B cell (primary cell): Measurements from ENCODE around the gene CCDC137. TPM values are rescaled to one million over a fixed set of nuclear protein-coding genes. Genes with fewer than 3 reads are reported as not detected.

Source experiments
- ATAC-seq: fragments of 200-7000 bp; cut with Tn5 transposase; one replicate; pipeline ENCODE4 v1.10.0; 2021; ENCODE audit warnings: low read depth, mild to moderate bottlenecking, moderate number of reproducible peaks, moderate library complexity
- CTCF ChIA-PET: fragments of 350-600 bp; sonication (Branson Sonifier 250); formaldehyde crosslinking; loops from one replicate; lab custom pipeline; 2021; ENCODE audit warnings: antibody characterized with exemption, inconsistent platforms; lab: Charles Lee
- POLR2A ChIA-PET: fragments of 350-600 bp; sonication (Branson Sonifier 250); formaldehyde crosslinking; loops from one replicate; lab custom pipeline; 2021; ENCODE audit warnings: antibody characterized with exemption; lab: Charles Lee
- DNase-seq: peaks from one replicate; pipeline ENCODE4 v3.0.0; 2013
- H2AFZ ChIP-seq: 2 replicates; pipeline ENCODE4 v1.6.1; 2012; ENCODE audit warnings: mild to moderate bottlenecking, low read depth, low read length; ENCODE audit not compliant: insufficient read depth, poor library complexity, severe bottlenecking
- H3K27ac ChIP-seq, 2 donors: 1 replicate in 1 of 2; 2 replicates in 1 of 2; pipeline ENCODE4 v1.5.1; 2012 to 2013; ENCODE audit warnings: low read length in 2 of 2, mild to moderate bottlenecking in 2 of 2, moderate library complexity in 1 of 2
- H3K27me3 ChIP-seq, 4 experiments: fragments of 200-600 bp in 1 of 4; sonication (generic) in 1 of 4; replicated peaks in 1 of 4; 1 replicate in 2 of 4; 2 replicates in 2 of 4; pipeline versions ENCODE4 v1.6.1 to v1.7.0; 2013 to 2016; ENCODE audit warnings: low read length in 3 of 4, mild to moderate bottlenecking in 2 of 4, mixed read lengths in 1 of 4, moderate library complexity in 1 of 4; ENCODE audit not compliant: insufficient read depth in 4 of 4, control insufficient read depth in 3 of 4; ENCODE audit errors: control extremely low read depth in 1 of 4
- H3K36me3 ChIP-seq, 2 experiments: replicated peaks in 1 of 2; 1 replicate in 1 of 2; 2 replicates in 1 of 2; pipeline versions ENCODE4 v1.6.1 to v1.7.1; 2013; ENCODE audit warnings: low read length in 1 of 2; ENCODE audit not compliant: insufficient read depth in 2 of 2, control insufficient read depth in 1 of 2; ENCODE audit errors: control extremely low read depth in 1 of 2, extremely low read depth in 1 of 2
- H3K4me1 ChIP-seq, 2 donors: fragments of 200-600 bp in 1 of 2; sonication (generic) in 1 of 2; 1 replicate in 1 of 2; 2 replicates in 1 of 2; pipeline versions ENCODE4 v1.5.1 to v1.6.1; 2013 to 2017; ENCODE audit warnings: low read length in 2 of 2; ENCODE audit not compliant: control insufficient read depth in 2 of 2, insufficient read depth in 2 of 2
- H3K4me2 ChIP-seq: replicated peaks from 2 replicates; pipeline ENCODE3; 2012; ENCODE audit warnings: mild to moderate bottlenecking, low read depth, low read length; ENCODE audit not compliant: poor library complexity, severe bottlenecking
- H3K4me3 ChIP-seq, 5 experiments: fragments of 200-600 bp in 1 of 5; sonication (generic) in 1 of 5; 1 replicate in 3 of 5; 2 replicates in 2 of 5; pipeline versions ENCODE4 v1.5.1 to v1.7.0; 2011 to 2016; ENCODE audit warnings: low read length in 4 of 5, mild to moderate bottlenecking in 4 of 5, low read depth in 2 of 5, control low read depth in 1 of 5, moderate library complexity in 1 of 5; ENCODE audit not compliant: insufficient read depth in 1 of 5; ENCODE audit errors: control extremely low read depth in 1 of 5, extremely low read depth in 1 of 5
- H3K79me2 ChIP-seq: fragments of 200-600 bp; sonication (generic); one replicate; pipeline ENCODE4 v1.6.0; 2016; ENCODE audit warnings: low read length; ENCODE audit not compliant: control insufficient read depth, insufficient read depth
- H3K9ac ChIP-seq: fragments of 200-600 bp; sonication (generic); 2 replicates; pipeline ENCODE4 v1.6.1; 2017; ENCODE audit warnings: mild to moderate bottlenecking, low read length, moderate library complexity
- H3K9me3 ChIP-seq, 3 donors: one replicate each; pipeline versions ENCODE4 v1.6.1 to v1.7.1; 2013; ENCODE audit warnings: low read length in 2 of 3; ENCODE audit not compliant: control insufficient read depth in 2 of 3, insufficient read depth in 1 of 3; ENCODE audit errors: control extremely low read depth in 1 of 3
- H4K20me1 ChIP-seq: 2 replicates; pipeline ENCODE4 v1.6.0; 2012; ENCODE audit warnings: mild to moderate bottlenecking, low read length; ENCODE audit not compliant: insufficient read depth, control insufficient read depth, poor library complexity, severe bottlenecking
- H3K27ac Mint-ChIP-seq: one replicate; pipeline ENCODE4 v1.8.0; 2021; ENCODE audit warnings: mixed read lengths
- H3K27me3 Mint-ChIP-seq: one replicate; pipeline ENCODE4 v1.8.0; 2021; ENCODE audit warnings: mixed read lengths
- H3K4me1 Mint-ChIP-seq: one replicate; pipeline ENCODE4 v1.8.0; 2021; ENCODE audit warnings: mixed read lengths
- H3K4me3 Mint-ChIP-seq: one replicate; pipeline ENCODE4 v1.8.0; 2021; ENCODE audit warnings: mixed read lengths
- H3K9me3 Mint-ChIP-seq: one replicate; pipeline ENCODE4 v1.8.0; 2022; ENCODE audit warnings: mixed read lengths; ENCODE audit not compliant: insufficient read depth
- CTCF ChIP-seq: fragments of 200-600 bp; IDR thresholded peaks from one replicate; pipeline ENCODE4 v1.8.0; 2022; ENCODE audit warnings: antibody characterized with exemption, mild to moderate bottlenecking
- EZH2 ChIP-seq: IDR thresholded peaks from 2 replicates; pipeline ENCODE4 v1.6.1; 2012; ENCODE audit warnings: borderline replicate concordance, low read depth, mild to moderate bottlenecking, moderate library complexity, low read length; ENCODE audit not compliant: insufficient read depth, poor library complexity, severe bottlenecking
- WGBS: methylation state at CpG from one replicate; pipeline ENCODE4 v1.1.5; 2013; ENCODE audit warnings: missing lambda C conversion rate; ENCODE audit not compliant: insufficient coverage; 5-methylcytosine and 5-hydroxymethylcytosine counted together
- intact Hi-C: fragments of 100-400 bp; cut with micrococcal nuclease; formaldehyde crosslinking; loops from one replicate; pipeline ENCODE4 v1.10.0; 2022
- polyA plus RNA-seq: library from polyadenylated mRNA; depleted of rRNA; stranded (reverse); fragments of >200 nt; gene quantifications from 2 replicates; pipeline ENCODE4 v1.2.3, GENCODE V29; 2012
- total RNA-seq, 2 donors: library from RNA; stranded (reverse); fragments of 120-200 nt in 1 of 2; gene quantifications; 1 replicate in 1 of 2; 2 replicates in 1 of 2; pipeline versions ENCODE4 v1.2.3 to v1.2.4, GENCODE V29; 2013 to 2022

The CCDC137 gene
- total and polyA plus RNA-seq, 2 donors (not counting 1 experiment from before 2014, with no cell fraction given) = 18.8 to 36.0 TPM

- ChIA-PET CTCF (interaction anchor here (0.6 kb wide), 1 partner anchor 14 kb away, joined by 3 read pairs; no protein-coding TSS in a partner anchor), POLR2A (no interaction called here)
- Mint-ChIP-seq H3K27ac (no peak overlapping the region), H3K27me3 (no peaks in the 10 kb centered on the region), H3K9me3 (no peaks in the 10 kb centered on the region), H3K4me1 (peaks cover under 1% of the 10 kb centered on the region), H3K4me3 (no peak overlapping the region)
- Histone ChIP-seq H4K20me1 (no peaks in the 10 kb centered on the region), H3K4me2 (no peak overlapping the region), H3K9ac (no peak overlapping the region), H2AFZ (no peak overlapping the region), H3K36me3 (no peaks in the 10 kb centered on the region), H3K9me3 (no peaks in the 10 kb centered on the region), H3K4me1 (peaks cover 5 to 6% of the 10 kb centered on the region in 2 donors), H3K79me2 (peaks cover 8% of the 10 kb centered on the region), H3K27me3 (peaks cover 0 to 2% (median 0%) of the 10 kb centered on the region in 4 experiments), H3K4me3 (no peak overlapping the region), H3K27ac (no peak overlapping the region)
- DNase-seq (no peak), ATAC-seq (no peak)
- intact Hi-C loops = no loop called here
- TF ChIP-seq CTCF = no peak
- no peak for TF ChIP-seq EZH2
- whole genome bisulfite sequencing = 100% methylated on average over 8 of the region's 9 CpGs
Observed at GRCh38 chr17:81660441-81660840, 6.1 kb upstream of the CCDC137 start.

- CTCF ChIA-PET = no interaction called here
- H3K27ac Mint-ChIP-seq = no peak overlapping the region
- ATAC-seq (no peak), DNase-seq (no peak)
- no peaks in the 10 kb centered on the region for H3K36me3 ChIP-seq
- no peak overlapping the region for H3K27ac ChIP-seq
- peaks cover 11% of the 10 kb centered on the region for H3K4me1 Mint-ChIP-seq
- H3K4me3 ChIP-seq = no peak overlapping the region
- no peaks in the 10 kb centered on the region for H3K27me3 Mint-ChIP-seq
- intact Hi-C loops = no loop called here
- WGBS = no CpG with 5 or more reads among the region's 4 CpGs
- H3K79me2 ChIP-seq = peaks cover 24% of the 10 kb centered on the region
- no peak overlapping the region for H3K4me3 Mint-ChIP-seq
- no peaks in the 10 kb centered on the region for H4K20me1 ChIP-seq
- TF ChIP-seq EZH2 (no peak), CTCF (no peak)
- no peaks in the 10 kb centered on the region for H3K9me3 Mint-ChIP-seq
- no peaks in the 10 kb centered on the region for H3K27me3 ChIP-seq
- H3K9ac ChIP-seq = no peak overlapping the region
- no peaks in the 10 kb centered on the region for H3K9me3 ChIP-seq
- H2AFZ ChIP-seq = no peak overlapping the region
- POLR2A ChIA-PET = no interaction called here
- H3K4me2 ChIP-seq = no peak overlapping the region
- H3K4me1 ChIP-seq = peaks cover 9 to 14% of the 10 kb centered on the region in 2 donors
Observed at GRCh38 chr17:81662002-81662401, 4.5 kb upstream of the CCDC137 start.
